ENCODE data around the gene STYK1. TPM values are rescaled to one million over a fixed set of nuclear protein-coding genes. Genes with fewer than 3 reads are reported as not detected.
"Not testable (repeated sequence)": the region's sequence is repeated elsewhere in the genome, so short reads cannot be mapped to it uniquely, and the experiment has no call there.

The STYK1 gene
- total RNA-seq, 1 donor = 0.86 TPM

DNA sequence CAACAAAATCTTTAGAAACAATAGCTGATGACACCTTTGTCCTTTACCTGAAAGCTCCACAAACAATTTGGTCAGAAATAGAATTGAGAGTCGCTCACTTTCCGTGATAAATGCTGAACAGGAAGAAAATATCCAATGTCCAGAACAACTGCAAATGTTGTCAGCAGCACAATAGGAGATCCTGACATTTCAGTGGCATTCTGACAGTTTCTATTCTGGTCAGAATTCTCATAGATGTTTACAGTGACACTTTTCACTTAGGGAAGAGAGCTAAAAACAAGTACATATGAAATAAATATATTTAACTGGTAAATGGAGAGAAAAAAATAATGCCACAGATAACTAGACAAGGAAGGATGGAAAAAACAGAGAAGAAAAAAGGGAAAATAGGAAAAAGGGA lies 99.5 kb downstream of the STYK1 start:
- TF ChIP-seq, protein P1, sequence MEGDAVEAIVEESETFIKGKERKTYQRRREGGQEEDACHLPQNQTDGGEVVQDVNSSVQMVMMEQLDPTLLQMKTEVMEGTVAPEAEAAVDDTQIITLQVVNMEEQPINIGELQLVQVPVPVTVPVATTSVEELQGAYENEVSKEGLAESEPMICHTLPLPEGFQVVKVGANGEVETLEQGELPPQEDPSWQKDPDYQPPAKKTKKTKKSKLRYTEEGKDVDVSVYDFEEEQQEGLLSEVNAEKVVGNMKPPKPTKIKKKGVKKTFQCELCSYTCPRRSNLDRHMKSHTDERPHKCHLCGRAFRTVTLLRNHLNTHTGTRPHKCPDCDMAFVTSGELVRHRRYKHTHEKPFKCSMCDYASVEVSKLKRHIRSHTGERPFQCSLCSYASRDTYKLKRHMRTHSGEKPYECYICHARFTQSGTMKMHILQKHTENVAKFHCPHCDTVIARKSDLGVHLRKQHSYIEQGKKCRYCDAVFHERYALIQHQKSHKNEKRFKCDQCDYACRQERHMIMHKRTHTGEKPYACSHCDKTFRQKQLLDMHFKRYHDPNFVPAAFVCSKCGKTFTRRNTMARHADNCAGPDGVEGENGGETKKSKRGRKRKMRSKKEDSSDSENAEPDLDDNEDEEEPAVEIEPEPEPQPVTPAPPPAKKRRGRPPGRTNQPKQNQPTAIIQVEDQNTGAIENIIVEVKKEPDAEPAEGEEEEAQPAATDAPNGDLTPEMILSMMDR (IDR thresholded peaks at IDR 0.05; ENCODE audit: insufficient read depth, low read depth, low read length) = no peak
- H3K4me3 ChIP-seq (ENCODE audit: low read depth, low read length) = no peak overlapping the region
- DNase-seq (ENCODE audit: low read depth) = no peak

DNA sequence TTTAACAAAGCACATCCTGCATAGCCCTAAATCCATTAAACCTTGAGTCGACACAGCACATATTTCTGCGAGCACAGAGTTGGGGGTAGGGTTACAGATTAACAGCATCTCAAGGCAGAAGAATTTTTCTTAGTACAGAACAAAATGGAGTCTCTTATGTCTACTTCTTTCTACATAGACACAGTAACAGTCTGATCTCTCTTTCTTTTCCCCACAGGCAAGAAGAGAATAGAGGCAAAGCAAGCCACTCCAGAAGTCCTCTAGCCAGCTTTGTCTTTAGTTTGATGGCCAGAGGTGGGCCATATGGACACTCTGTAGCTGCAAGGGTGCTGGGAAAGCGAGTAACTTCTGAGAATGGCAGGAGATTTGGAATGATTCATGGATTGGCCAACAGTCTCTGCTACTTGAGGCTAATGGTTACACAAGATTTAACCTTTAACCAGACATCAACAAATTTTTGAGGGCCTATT lies 101.8 kb downstream of the STYK1 start:
- DNase-seq (ENCODE audit: low read depth) = peak; percentile 86
- not testable (repeated sequence) for H3K4me3 ChIP-seq (ENCODE audit: low read depth, low read length)

DNA sequence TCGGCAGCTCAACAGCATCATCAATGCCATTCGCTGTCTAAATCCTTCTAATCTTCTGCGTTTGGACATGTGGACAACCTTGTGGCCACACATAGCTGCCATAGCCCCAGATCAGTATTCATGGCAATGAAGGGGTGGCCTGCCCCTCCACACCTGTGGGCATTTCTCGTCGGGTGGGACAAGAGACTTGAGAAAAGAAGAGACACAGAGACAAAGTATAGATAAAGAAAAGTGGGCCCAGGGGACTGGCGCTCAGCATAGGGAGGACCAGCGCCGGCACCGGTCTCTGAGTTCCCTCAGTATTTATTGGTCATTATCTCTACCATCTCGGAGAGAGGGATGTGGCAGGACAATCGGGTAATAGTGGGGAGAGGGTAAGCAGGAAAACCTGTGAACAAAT lies 102.7 kb downstream of the STYK1 start:
- no peak for DNase-seq (ENCODE audit: low read depth)
- TF ChIP-seq, protein P1 (IDR thresholded peaks at IDR 0.05; ENCODE audit: insufficient read depth, low read depth, low read length) = no peak
- H3K4me3 ChIP-seq (ENCODE audit: low read depth, low read length) = no peak overlapping the region

Other genes with a start within 250 kb of the STYK1 start
- gene KLRC2, start 238.0 kb downstream of the STYK1 start, total RNA-seq = not detected in 2 replicates
- not detected in 2 replicates for gene KLRC1, start 220.7 kb downstream of the STYK1 start, total RNA-seq
- 3.5 and 9.5 TPM in 2 replicates for gene EIF2S3B, start 168.2 kb downstream of the STYK1 start, total RNA-seq
- 19.3 and 20.3 TPM in 2 replicates for gene MAGOHB, start 60.4 kb downstream of the STYK1 start, total RNA-seq
- 88.9 and 104 TPM in 2 replicates for gene YBX3, start 49.3 kb upstream of the STYK1 start, total RNA-seq
- 0.32 TPM in 1 of 2 replicates, not detected in the other for gene TAS2R7, start 128.6 kb upstream of the STYK1 start, total RNA-seq
- 0.32 and 0.43 TPM in 2 replicates for gene TAS2R8, start 133.2 kb upstream of the STYK1 start, total RNA-seq
- gene TAS2R9, start 136.1 kb upstream of the STYK1 start, total RNA-seq = not detected in 2 replicates
- 0.86 and 0.97 TPM in 2 replicates for gene TAS2R10, start 152.3 kb upstream of the STYK1 start, total RNA-seq
- 2.3 and 3.5 TPM in 2 replicates for gene PRR4, start 175.4 kb upstream of the STYK1 start, total RNA-seq
- 30.2 and 32.9 TPM in 2 replicates for gene PRH1, start 210.2 kb upstream of the STYK1 start, total RNA-seq
- gene TAS2R13, start 235.5 kb upstream of the STYK1 start, total RNA-seq = 3.0 and 3.9 TPM in 2 replicates

Measured in fibroblast of villous mesenchyme (primary cell).